ENCODE data around the gene ABHD1. TPM values are rescaled to one million over a fixed set of nuclear protein-coding genes. Genes with fewer than 3 reads are reported as not detected.
A peak's percentile ranks its signal among the peaks of the same experiment; 100 is the strongest.
"Not testable (repeated sequence)": the region's sequence is repeated elsewhere in the genome, so short reads cannot be mapped to it uniquely, and the experiment has no call there.

ABHD1 gene
- total RNA-seq, 1 donor from 2014 or later, result 0.37 TPM

DNA sequence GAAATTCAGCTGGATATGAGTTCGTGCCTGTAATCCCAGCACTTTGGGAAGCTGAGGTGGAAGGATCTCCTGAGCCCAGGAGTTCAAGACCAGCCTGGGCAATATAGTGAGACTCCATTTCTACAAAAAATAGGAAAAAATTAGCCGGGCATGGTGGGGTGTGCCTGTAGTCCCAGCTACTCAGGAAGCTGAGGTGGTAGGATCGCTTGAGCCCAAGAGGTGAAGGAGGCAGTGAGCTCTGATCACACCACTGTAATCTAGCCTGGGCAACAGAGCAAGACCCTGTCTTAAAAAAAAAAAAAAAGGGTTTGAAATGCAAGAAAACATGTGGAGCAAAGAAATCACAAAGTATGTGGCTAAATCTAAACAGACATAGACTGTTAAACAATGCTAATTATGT, 14.5 kb upstream of the ABHD1 start:
- DNase-seq (ENCODE audit: low spot score), result no peak

DNA sequence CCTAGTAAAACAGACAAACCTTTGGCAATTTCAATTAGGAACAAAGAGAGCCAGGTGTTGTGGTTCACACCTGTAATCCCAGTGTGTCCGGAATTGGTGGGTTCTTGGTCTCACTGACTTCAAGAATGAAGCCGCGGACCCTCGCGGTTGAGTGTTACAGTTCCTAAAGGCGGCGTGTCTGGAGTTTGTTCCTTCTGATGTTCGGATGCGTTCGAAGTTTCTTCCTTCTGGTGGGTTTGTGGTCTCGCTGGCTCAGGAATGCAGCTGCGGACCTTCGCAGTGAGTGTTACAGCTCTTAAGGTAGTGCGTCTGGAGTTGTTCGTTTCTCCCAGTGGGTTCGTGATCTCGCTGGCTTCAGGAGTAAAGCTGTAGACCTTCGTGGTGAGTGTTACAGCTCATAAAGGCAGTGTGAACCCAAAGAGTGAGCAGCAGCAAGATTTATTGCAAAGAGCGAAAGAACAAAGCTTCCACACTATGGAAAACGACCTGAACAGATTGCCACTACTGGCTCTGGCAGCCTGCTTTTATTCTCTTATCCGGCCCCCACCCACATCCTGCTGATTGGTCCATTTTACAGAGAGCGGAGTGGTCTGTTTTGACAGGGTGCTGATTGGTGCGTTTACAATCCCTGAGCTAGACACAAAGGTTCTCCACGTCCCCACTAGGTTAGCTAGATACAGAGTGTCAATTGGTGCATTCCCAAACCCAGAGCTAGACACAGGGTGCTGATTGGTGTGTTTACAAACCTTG, 12.8 kb upstream of the ABHD1 start:
- DNase-seq (ENCODE audit: low spot score), result not testable (repeated sequence)

DNA sequence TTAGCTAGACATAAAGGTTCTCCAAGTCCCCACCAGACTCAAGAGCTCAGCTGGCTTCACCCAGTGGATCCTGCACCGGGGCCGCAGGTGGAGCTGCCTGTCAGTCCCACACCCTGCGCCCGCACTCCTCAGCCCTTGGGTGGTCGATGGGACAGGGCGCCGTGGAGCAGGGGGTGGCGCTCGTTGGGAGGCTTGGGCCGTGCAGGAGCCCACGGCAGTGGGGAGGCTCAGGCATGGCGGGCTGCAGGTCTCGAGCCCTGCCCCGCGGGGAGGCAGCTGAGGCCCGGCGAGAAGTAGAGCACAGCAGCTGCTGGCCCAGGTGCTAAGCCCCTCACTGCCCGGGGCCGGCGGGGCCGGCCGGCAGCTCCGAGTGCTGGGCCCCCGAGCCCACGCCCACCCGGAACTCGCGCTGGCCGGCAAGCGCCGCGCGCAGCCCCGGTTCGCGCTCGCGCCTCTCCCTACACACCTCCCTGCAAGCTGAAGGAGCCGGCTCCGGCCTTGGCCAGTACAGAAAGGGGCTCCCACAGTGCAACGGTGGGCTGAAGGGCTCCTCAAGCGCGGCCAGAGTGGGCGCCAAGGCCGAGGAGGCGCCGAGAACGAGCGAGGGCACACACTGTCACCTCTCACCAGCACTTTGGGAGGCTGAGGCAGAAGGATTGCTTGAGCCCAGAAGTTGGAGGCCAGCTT, 12.1 kb upstream of the ABHD1 start:
- DNase-seq (ENCODE audit: low spot score), result not testable (repeated sequence)

DNA sequence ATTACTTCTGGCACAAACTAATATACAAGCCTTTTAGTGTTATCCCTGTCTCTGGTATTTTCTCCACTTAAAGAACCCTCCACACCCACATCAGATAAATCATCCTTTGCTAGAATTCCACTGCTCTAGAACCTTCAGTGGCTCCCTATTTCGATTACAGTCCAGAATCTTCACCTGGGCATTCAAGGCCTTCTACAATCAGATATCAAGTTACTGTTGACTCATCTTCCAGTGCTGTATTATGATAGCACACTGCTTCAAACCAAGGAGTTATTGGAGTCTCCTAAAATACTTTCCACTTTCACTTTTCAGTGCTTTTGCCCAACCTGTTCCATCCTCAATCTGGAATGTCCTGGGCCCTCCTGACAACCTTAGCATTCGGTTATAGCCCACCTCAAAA, 8.1 kb upstream of the ABHD1 start:
- no peak for DNase-seq (ENCODE audit: low spot score)

DNA sequence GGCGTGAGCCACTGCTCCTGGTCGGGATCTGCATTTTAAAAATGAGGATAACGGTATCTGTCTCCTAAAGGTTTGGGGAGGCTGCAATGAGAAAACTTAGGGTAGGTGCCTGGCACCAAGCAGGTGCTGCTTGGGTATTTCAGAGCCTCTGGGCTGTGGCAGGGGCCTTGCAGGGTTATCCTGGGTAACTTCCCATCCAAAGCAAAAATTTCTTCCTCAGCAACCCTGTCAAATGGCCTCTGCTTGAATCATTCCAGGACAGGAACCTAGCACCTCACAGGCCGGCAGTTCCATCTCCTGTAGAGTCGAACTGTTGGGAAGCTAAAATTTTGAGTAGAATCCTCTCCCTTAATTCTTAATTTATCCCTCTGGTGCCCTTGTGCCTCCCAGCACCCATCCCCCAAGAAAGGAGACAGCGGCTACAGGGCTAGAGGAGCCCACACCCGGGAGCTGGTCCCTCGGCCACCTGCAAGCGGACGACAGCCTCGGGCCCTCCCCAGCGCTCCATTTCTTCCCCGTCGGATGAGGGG, 5.6 kb upstream of the ABHD1 start:
- DNase-seq (ENCODE audit: low spot score), result no peak

DNA sequence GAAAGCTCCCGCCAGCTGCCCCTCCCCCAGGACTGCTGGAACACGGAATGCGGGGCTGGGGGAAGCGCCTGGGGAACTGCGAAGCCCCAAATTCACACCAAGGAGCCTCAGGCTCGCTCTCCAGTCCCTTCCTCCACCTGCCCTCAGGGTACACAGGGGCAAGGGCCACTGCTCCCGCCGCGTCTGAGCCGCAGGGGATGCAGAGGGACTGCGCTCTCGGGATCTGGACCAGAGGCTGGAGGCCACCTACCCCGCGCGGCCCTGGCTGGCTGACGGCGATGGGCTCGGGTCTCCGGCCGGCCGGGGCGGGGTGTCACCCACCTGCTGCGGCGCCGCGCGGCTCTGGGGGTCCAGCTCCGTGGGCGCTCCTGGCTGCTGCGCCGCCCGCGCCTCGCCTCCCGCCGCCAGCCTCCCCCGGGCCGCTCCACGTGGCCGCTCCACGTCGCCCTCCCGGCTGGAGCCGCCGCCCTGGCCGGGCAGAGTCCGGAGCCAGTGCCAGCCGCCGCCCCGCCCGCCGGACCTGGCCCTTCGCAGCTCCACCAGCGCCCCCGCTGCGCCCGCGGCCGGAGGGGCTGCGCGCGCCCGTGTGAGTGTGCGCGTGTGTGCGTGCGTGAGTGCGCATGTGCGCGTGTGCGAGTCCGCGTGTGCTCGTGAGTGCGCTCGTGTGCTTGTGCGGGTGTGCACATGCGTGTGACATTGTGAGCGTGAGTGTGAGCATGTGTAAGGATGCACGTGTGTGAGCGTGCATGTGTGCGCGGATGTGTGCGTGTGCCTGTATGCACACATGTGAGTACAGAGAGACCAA, 4.9 kb upstream of the ABHD1 start, which contains the start of gene CGREF1:
CGREF1 (minus strand) TSS at position 604 of the 805 bp plus-strand sequence. CDS start 14,762 bp downstream, outside the sequence.
- DNase-seq (ENCODE audit: low spot score), result no peak

DNA sequence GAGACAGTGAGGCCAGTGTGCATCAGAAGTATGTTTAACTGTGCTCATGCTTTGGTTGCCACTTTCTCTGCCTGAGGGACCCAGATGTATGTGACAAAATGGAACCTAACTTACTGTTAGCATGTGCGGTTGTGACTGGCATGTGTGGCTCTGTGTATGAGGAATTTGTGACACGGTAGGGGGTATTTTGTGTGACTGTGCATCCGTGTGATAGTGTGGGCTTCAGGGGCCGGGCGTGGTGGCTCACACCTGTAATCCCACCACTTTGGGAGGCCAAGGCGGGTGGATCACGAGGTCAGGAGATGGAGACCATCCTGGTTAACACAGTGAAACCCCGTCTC, 4.3 kb upstream of the ABHD1 start:
- DNase-seq (ENCODE audit: low spot score), result not testable (repeated sequence)

DNA sequence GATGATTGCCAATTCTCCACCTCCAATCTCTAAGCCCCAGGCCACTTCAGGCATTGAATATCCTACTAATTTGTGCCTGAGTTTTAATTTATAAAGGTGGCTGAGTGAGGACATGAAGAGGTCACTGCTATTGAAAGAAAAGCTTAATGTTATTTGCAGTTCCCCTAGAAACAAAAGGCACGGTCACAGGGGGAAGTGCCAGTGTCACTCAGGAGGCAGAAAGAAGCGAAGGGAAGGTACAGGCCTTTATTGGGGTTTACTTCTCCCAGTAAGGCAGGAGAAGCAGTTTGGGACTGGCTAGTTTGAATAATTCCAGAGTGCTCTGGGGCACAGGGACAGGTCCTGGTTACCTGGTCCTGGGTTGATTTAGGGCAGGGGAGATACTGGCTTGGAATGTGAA, 1.7 kb upstream of the ABHD1 start:
- no peak for DNase-seq (ENCODE audit: low spot score)

DNA sequence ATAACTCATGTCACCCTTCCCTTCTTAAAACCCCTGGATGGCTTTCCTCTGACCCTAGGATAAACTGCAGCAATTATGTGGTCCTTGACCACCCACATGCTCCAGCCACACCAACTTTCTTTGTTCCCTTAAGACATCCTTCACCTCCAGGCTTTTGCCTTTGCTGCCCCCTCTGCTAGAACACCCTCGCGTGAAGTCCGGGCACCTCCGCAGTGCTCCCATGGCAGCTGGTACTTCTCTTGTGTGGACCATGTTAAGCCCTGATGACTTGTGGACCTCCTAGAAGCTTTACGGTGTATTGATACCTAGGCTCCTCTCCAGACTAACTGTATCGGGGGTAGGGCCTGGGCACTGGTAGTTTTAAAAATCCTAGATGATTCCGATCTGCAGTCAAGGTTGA, 824 bp upstream of the ABHD1 start:
- no peak for DNase-seq (ENCODE audit: low spot score)

DNA sequence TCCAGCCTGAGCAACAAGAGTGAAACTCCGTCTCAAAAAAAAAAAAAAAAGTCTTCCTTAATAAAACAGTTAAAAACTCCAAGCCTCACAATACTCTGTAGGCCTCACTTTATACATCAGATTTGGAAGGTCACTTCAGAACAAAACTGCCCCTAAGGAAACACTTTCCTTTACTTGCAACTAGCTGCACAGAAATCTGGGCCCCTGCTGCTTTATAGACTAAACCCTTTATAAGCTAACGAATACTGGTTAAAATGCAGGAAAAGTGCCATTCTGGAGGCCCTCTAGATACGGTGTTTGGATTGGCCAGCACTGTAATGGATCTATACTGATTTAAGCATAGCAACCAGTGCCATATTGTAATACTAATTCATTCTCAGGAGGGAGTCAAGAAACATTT, 1.5 kb downstream of the ABHD1 start:
- no peak for DNase-seq (ENCODE audit: low spot score)

DNA sequence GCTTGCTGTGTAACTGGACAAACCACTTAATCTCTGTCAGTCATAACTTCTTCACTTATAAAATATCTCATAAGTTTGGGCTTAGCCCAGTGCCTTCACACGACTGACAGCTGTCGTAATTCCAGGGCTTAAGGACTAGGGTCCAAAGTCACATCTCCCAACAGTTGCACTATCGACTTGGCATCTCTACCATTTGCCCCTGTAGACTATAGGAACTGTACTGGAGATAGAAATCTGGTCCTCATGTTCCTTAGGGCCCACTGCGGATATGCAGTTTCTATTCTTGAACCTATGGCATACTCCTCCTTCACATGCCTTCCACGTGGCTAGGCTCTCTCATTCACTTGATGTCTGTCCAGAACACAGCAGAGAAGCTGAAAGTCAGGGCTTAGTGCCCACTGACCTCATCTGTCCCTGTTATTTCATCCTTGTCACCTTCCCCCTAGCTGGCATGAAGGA, 2.7 kb downstream of the ABHD1 start:
- no peak for DNase-seq (ENCODE audit: low spot score)

DNA sequence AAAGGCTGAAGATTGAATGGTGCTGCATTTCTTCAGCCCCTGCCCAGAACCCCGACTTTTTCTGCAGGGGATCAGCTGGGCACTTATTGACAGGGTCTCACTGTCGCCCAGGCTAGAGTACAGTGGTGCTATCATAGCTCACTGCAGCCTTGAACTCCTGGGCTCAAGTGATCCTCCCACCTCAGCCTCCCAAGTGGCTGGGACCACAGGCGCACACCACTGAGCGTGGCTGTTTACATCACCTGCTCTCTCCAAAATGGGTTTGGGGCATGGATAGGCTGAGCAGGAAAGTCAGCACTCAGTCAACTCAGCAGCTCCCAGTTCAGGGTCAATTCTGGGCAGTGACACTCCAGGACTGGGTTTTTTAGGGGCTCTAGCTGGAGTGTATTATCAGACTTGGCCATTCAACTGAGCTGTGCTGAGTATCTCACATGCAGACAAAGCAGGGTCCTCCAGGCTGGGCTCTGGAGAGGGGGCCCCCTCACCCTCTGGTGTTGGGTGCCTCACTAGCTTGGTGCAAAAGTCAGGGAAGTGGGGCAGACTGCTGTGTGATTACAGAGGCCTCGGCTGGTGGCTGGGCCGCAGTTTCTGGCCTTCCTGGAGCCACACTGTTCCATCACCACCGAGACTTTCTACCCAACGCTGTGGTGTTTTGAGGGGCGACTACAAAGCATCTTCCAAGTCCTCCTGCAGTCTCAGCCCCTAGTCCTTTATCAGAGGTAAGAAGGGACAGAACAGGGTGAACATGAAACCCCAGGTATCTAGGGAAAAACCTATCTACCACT, 4.5 kb downstream of the ABHD1 start:
- DNase-seq (ENCODE audit: low spot score), result no peak

DNA sequence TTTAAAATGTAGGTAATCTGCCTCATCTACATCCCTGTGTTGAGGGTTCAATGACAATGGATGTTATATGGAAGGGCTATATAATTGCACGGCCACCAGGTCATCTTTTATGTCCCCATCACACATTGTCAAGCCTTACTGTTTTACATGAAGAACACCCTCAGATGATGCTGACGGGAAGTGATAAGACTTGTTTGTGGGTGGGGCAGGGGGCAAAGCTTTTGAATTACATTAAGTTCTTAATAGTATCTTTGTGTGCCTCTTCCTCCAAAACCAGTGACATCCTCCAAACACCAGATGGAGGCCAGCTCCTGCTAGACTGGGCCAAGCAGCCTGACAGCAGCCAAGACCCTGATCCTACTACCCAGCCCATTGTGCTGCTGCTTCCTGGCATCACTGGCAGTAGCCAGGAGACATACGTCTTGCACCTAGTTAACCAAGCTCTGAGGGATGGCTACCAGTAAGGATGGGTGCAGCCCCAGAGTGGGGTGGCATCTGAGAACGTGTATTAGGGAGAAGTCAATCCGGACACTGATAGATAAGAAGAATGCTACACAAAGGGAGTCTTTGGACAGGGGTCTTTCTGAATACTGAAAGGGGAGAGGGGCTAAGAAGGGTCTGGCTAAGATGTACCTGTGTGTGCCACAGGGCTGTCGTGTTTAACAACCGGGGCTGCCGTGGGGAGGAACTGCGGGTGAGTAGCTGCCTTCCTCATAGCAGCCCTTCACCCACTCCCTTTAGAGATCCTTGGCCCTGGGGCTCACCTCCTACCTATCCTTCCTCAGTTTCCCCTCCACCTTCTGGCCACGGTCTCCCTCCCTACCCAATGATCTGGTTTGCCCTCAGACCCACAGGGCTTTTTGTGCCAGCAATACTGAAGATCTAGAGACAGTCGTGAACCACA, 5.3 kb downstream of the ABHD1 start:
- DNase-seq (ENCODE audit: low spot score), result no peak

DNA sequence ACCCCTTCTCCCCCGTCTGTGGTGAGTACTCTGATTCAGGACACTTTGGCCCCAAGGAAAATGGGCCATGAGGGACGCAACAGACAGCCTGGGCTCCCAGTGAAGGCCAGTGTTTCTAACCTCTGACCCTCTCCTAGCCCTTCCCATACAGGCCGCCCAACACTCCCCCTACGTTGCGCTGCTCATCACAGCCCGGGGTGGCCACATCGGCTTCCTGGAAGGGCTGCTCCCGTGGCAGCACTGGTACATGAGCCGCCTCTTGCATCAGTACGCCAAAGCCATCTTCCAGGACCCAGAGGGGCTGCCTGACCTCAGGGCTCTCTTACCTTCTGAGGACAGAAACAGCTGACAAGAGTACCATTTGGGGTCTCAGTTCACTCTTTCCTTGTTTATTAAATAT, 6.8 kb downstream of the ABHD1 start:
- no peak for DNase-seq (ENCODE audit: low spot score)

DNA sequence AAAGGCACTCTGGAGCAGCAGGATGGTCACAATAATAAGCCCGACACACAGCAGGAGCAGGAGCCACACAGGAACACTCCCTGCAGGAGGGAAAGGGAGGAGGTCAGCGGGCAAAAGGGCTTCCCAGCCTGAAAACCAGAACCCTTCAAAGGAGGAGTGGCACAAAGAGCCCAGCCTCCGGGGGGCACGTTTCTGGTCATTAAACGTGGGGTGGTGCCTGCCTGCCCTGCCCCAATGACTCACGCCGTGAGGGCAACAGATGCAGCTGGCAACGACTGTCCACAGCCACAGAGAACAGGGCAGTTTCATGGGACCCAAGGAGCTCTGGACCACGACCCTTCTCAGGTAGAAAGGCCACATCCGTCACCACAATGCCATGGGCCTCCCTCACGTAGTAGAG, 7.8 kb downstream of the ABHD1 start:
- no peak for DNase-seq (ENCODE audit: low spot score)

DNA sequence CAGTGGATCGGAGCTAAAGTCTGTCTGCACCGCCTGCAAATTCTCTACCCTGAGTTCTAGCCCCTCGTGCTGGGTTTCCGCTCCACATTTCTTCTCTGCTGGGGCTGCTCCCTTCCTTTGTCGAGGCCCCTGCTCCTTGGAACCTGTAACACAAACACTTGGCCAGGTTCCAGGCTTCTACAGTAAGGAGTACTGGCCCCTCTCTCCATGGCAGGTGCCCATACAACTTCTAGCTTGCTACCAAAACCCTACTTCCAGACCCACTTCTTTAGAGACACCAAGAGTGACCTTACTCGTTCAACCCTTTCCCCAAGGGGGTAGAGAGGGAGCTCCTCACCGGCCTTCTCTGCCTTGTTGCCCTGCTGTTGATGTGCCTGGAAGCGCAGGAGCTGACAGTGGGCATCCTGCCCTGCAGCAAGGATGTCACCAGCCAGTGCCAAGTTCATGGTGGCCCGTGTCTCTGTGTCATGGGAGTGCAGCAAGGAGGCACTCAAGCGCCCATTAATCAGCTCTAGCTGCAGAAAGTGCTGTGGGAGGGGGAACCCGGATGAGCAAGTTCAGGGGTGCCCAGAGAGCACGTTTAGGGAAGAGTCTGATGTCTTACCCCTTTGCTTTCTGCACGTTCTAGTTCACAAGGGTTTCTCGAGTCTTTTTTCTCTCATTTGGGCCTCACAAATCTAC, 9.7 kb downstream of the ABHD1 start:
- no peak for DNase-seq (ENCODE audit: low spot score)

DNA sequence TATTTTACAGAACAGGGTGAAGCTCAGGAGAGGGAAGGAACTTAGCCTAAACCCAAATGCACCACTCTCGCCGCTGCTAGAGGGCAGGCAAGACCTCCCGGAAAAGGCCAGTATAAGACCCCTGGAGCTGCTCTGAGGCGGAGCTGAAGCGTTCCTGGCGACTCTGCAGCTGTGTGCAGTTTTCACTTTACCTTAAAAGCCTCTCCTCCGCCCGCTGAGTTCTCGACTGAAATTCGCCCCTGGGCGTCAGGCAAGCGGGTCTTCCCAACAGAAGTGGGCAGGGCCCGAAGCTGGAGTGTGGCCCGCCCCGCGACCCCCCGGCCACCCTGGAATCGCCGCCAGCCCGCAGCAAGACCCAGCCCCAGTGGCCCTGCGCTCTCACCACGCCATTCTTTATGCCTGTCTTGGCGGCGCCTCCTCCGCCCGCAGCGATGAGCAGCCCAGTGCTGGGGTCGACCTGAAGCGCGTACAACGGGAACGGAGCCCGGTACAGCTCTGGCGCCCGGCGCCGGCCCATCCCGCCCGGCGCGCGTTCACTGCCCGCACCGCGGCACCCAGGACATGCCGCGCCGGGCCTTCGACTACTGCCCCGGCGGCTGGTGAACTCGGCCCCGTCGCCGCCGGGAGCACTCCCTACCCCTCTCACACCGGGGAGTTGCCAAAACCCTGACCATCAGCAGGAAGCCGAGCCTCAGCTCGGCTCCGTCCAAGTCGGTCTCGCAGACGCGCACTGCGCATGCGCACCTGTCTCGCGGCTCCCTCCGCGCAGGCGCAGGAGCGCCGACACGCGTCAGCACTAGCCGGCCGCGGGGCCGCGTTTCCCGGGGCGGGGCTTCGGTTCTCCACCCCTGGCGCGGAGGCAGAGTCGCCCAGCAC, 10.5 kb downstream of the ABHD1 start, which contains the start of gene PREB:
PREB (minus strand) TSS at position 732 of the 876 bp plus-strand sequence; CDS start at position 517, 215 bp downstream.
- DNase-seq (ENCODE audit: low spot score), result peak; percentile 97

DNA sequence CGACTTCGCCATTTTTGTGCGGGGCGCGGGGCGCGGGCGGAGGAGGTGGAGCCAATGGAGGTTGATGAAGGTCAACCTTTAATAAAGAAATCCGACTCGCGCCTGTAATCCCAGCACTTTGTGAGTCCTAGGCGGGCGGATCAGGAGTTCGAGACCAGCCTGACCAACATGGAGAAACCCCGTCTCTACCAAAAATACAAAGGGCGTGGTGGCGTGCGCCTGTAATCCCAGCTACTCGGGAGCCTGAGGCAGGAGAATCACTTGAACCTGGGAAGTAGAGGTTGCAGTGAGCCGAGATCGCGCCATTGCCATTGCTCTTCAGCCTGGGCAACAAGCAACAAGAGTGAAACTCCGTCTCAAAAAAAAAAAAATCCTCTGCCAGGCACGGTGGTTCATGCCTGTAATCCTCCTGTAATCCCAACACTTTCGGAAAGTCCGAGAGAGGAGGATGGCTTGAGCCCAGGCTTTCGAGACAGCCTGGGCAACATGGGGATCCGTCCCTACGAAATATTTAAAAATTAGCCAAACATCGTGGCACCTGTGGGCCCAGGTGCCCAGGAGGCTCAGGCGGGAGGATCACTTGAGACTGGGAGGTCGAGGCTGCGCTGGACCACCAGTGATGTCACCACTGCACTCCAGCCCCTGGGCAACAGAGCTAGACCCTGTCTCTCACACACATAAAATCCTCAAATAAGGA, 11.3 kb downstream of the ABHD1 start:
- no peak for DNase-seq (ENCODE audit: low spot score)

All from mucosa of gallbladder (tissue), 1 donor.